Upper lobe of right lung (tissue), 1 donor: Measurements from ENCODE around the gene ADPRM. TPM values are rescaled to one million over a fixed set of nuclear protein-coding genes. Genes with fewer than 3 reads are reported as not detected.

ENCODE experiments used
- ATAC-seq: fragments of 200-7000 bp; cut with Tn5 transposase; one replicate; pipeline ENCODE4 v1.9.1; 2020; ENCODE audit warnings: mild to moderate bottlenecking, moderate library complexity
- DNase-seq: peaks from one replicate; pipeline ENCODE4 v3.0.0-alpha.2; 2020
- H3K27ac ChIP-seq: fragments of 200-600 bp; one replicate; pipeline ENCODE4 v1.8.0; 2022
- H3K27me3 ChIP-seq: fragments of 200-600 bp; one replicate; pipeline ENCODE4 v1.8.0; 2022; ENCODE audit warnings: mild to moderate bottlenecking
- H3K36me3 ChIP-seq: fragments of 200-600 bp; one replicate; pipeline ENCODE4 v1.8.0; 2022
- H3K4me1 ChIP-seq: fragments of 200-600 bp; one replicate; pipeline ENCODE4 v1.8.0; 2022
- H3K4me3 ChIP-seq: fragments of 200-600 bp; one replicate; pipeline ENCODE4 v1.8.0; 2022; ENCODE audit warnings: mild to moderate bottlenecking
- H3K9me3 ChIP-seq: fragments of 200-600 bp; one replicate; pipeline ENCODE4 v1.8.0; 2022
- intact Hi-C: fragments of 100-400 bp; cut with DNase I; formaldehyde crosslinking; loops from one replicate; pipeline ENCODE4 v1.11.0; 2022
- total RNA-seq: library from RNA; stranded (reverse); fragmentation: NEBNext Ultra II Directional; extraction: Animal tissue kit (Norgen Biotek cat#: 25700); gene quantifications from one replicate; pipeline ENCODE4 v1.2.1, GENCODE V29; 2021
- TF ChIP-seq, protein P1 (sequence below): fragments of 200-600 bp; IDR thresholded peaks from one replicate; pipeline ENCODE4 v1.8.0; 2022; ENCODE audit warnings: antibody characterized with exemption
- donor health status: DM: no; HTN: yes; CAD: no; lungs with severe emphysema.

ADPRM gene
- total RNA-seq, 1 donor from 2014 or later = 8.2 TPM

DNA sequence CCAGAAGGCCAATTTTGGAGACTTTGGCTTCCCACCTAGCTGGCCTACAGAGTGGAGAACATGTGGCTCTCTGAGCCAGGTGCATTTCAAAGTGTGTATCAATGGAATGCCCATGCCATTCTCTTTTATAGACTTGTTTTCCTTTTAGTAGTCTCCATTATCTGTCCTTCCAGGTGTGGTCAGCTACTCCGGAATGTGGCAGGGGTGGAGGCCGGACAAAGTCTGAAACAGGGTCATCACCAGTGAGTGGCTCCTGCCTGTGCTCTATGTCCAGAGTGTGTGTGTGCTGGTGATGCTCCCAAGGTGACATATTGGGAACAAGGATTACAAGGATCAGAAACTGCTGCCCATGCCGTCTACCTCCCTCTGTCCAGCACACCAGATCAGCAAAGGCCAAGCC lies 36.3 kb downstream of the ADPRM start:
- no peaks in the 10 kb centered on the region for H3K9me3 ChIP-seq
- H3K27me3 ChIP-seq = no peaks in the 10 kb centered on the region
- H3K4me1 ChIP-seq = peaks cover 8% of the 10 kb centered on the region
- no peak overlapping the region for H3K4me3 ChIP-seq
- ATAC-seq = no peak
- intact Hi-C loops = loop anchor here (10.0 kb wide), 1 partner anchor 111 kb away; no protein-coding TSS in a partner anchor
- TF ChIP-seq, protein P1, sequence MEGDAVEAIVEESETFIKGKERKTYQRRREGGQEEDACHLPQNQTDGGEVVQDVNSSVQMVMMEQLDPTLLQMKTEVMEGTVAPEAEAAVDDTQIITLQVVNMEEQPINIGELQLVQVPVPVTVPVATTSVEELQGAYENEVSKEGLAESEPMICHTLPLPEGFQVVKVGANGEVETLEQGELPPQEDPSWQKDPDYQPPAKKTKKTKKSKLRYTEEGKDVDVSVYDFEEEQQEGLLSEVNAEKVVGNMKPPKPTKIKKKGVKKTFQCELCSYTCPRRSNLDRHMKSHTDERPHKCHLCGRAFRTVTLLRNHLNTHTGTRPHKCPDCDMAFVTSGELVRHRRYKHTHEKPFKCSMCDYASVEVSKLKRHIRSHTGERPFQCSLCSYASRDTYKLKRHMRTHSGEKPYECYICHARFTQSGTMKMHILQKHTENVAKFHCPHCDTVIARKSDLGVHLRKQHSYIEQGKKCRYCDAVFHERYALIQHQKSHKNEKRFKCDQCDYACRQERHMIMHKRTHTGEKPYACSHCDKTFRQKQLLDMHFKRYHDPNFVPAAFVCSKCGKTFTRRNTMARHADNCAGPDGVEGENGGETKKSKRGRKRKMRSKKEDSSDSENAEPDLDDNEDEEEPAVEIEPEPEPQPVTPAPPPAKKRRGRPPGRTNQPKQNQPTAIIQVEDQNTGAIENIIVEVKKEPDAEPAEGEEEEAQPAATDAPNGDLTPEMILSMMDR = no peak
- H3K27ac ChIP-seq = no peak overlapping the region
- DNase-seq = no peak
- no peaks in the 10 kb centered on the region for H3K36me3 ChIP-seq

DNA sequence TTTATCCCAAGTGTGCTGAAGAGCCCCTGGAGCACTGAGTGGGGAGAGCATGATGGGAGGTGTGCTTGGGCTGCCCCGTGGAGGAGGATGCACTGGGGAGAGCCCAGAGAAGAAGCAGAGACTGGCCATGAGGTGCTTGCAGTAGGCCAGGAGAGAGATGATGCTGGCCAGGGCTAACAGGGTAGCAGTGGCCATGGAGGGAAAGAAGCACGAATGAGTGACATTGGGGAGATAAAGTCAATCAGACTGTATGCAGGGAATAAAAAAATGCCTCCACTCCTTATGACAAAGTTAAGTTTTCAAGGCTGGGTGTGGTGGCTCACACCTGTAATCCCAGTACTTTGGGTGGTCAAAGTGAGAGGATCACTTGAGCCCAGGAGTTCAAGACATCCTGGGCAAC lies 37.9 kb downstream of the ADPRM start:
- Histone ChIP-seq H3K36me3 (no peaks in the 10 kb centered on the region), H3K4me3 (no peak overlapping the region), H3K27ac (no peak overlapping the region), H3K9me3 (no peaks in the 10 kb centered on the region), H3K27me3 (no peaks in the 10 kb centered on the region), H3K4me1 (peaks cover 8% of the 10 kb centered on the region)
- ATAC-seq (no peak), DNase-seq (no peak)
- intact Hi-C loops = loop anchor here (10.0 kb wide), 1 partner anchor 110 kb away; no protein-coding TSS in a partner anchor
- TF ChIP-seq, protein P1 = no peak

DNA sequence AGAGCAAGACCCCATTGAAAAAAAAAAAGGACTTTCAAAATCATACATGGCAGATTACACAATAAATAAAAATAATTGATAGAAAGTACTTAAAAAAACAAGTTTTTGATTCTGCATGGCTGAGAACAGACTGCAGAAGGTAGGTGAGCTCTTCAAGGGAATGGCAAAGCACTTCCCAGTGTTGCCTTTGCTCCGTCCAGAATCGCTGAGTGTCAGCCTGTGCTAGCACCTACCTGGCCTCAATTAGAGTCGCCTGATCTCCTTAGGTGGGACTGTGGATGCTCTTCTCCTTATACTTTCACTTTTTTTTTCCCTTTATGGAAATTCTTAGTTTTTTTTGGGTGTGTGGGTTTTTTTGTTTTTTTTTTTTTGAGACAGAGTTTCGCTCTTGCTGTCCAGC lies 38.4 kb downstream of the ADPRM start:
- no peaks in the 10 kb centered on the region for H3K9me3 ChIP-seq
- no peak overlapping the region for H3K27ac ChIP-seq
- TF ChIP-seq, protein P1 = no peak
- H3K36me3 ChIP-seq = no peaks in the 10 kb centered on the region
- intact Hi-C loops = loop anchor here (10.0 kb wide), 1 partner anchor 109 kb away; no protein-coding TSS in a partner anchor
- no peaks in the 10 kb centered on the region for H3K27me3 ChIP-seq
- no peak overlapping the region for H3K4me3 ChIP-seq
- ATAC-seq = no peak
- peaks cover 8% of the 10 kb centered on the region for H3K4me1 ChIP-seq
- DNase-seq = no peak

DNA sequence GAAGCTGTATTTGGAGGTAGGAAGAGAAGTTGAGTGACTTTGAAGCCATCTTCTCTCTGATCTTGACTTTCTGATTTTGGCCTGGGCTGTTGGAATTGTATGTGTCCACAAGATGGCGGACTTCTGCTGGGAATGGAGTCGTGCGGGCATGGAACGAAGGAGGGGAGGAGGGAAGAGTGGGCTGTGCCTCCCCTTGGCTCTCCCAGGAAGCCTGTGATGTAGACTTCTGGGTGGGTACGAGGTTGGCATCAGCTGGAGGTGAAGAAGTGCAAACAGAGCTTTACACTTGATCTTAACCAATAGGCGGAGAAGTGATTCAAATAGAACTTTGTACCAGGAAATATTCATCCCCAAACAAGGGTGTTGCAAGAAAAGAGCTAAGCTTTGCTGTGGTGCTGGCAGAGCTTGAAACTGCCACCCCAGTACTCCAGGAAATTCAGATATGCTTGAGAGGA lies 39.8 kb downstream of the ADPRM start:
- TF ChIP-seq, protein P1 = peak; percentile 67
- H3K27ac ChIP-seq = no peak overlapping the region
- intact Hi-C loops = loop anchor here (10.0 kb wide), 1 partner anchor 108 kb away; no protein-coding TSS in a partner anchor
- H3K27me3 ChIP-seq = no peaks in the 10 kb centered on the region
- H3K4me1 ChIP-seq = peaks cover 8% of the 10 kb centered on the region
- H3K4me3 ChIP-seq = no peak overlapping the region
- H3K36me3 ChIP-seq = no peaks in the 10 kb centered on the region
- ATAC-seq (peak; percentile 95), DNase-seq (peak; percentile 79)
- H3K9me3 ChIP-seq = no peaks in the 10 kb centered on the region

DNA sequence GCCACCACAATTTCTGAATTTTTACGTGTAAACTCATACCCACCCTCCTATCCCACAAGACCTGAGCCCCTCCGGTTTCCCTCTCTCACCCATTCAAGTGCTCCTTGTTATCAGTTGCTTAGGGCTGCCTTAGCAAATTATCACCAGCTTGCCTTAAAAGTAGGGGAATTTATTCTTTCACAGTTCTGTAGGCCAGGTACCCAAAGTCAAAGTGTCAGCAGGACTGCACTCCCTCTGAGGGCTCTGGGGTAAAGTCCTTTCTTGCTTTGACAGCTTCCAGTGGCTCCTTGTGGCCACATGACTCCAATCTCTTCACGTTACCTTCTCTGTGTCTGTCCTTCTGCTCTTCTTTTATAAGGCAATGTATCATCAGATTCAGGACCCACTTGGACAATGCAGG lies 40.3 kb downstream of the ADPRM start:
- H3K36me3 ChIP-seq = no peaks in the 10 kb centered on the region
- no peak for DNase-seq
- H3K9me3 ChIP-seq = no peaks in the 10 kb centered on the region
- no peak for ATAC-seq
- TF ChIP-seq, protein P1 = no peak
- H3K4me3 ChIP-seq = no peak overlapping the region
- H3K4me1 ChIP-seq = peaks cover 8% of the 10 kb centered on the region
- no peaks in the 10 kb centered on the region for H3K27me3 ChIP-seq
- intact Hi-C loops = loop anchor here (10.0 kb wide), 1 partner anchor 107 kb away; no protein-coding TSS in a partner anchor
- H3K27ac ChIP-seq = no peak overlapping the region
